GM20431 (cell line): Measurements from ENCODE around the gene OTUB2.

ENCODE experiments used
- in situ Hi-C: fragments of 300-500 bp; cut with MseI, MboI; formaldehyde crosslinking; loops from one replicate; pipeline ENCODE4 v1.15.0; 2020; ENCODE audit warnings: low sequenced_read_pairs; ENCODE audit not compliant: unreplicated experiment

The OTUB2 gene

DNA sequence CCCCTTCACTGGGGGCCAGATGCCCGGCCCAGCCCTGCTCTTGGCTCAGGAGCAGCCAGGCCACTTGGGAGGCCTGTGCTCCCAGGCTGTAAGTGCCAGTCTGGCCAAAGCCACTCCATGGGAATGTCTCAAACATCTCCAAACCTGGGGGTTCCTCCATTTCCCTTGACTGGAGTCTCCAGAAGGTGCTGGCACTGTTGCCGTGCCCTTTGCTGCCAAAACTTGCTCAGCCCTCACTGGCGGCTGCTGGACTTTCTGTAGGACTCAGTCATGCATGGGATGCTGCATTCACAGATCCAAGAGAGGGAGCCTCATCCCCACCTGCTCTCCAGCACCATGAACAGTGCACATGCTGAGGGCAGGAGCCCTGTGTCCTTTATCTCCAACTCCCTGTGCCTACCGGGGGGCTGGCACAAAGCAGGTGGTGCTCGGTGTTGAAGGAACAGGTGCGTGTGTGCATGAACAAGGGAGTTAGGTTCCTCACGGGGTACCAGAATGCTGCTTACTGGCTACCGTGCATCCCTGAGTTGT lies 9.6 kb upstream of the OTUB2 start:
- in situ Hi-C loops = no loop called here

- in situ Hi-C loops = no loop called here
Measured at GRCh38 chr14:94018308-94018707, 7.8 kb upstream of the OTUB2 start.

DNA sequence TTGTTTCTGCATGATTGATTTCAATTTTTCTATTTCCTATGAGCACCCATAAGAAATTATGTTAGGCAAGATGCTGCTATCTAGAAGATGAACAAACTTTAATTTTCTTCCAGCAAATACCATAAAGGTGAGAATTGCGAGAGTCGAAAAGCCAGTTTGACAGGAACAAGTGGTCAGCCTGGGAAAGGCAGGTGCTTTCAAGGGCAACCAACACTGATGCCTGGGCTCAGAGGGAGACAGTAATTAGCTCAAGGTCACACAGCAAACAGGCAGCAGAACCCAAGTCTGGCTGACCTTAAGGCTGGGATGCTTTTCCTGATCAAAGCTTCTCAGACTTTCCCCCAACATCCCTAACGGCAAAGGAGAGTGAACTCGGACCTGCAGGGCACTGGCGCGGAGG lies 6.8 kb upstream of the OTUB2 start:
- in situ Hi-C loops = no loop called here

- in situ Hi-C loops = no loop called here
Measured at GRCh38 chr14:94020267-94020666, 5.9 kb upstream of the OTUB2 start.

- in situ Hi-C loops = no loop called here
Measured at GRCh38 chr14:94021001-94021400, 5.1 kb upstream of the OTUB2 start.

- in situ Hi-C loops = no loop called here
Measured at GRCh38 chr14:94021416-94022157, 4.6 kb upstream of the OTUB2 start.

- in situ Hi-C loops = no loop called here
Measured at GRCh38 chr14:94022532-94023411, 3.4 kb upstream of the OTUB2 start.

DNA sequence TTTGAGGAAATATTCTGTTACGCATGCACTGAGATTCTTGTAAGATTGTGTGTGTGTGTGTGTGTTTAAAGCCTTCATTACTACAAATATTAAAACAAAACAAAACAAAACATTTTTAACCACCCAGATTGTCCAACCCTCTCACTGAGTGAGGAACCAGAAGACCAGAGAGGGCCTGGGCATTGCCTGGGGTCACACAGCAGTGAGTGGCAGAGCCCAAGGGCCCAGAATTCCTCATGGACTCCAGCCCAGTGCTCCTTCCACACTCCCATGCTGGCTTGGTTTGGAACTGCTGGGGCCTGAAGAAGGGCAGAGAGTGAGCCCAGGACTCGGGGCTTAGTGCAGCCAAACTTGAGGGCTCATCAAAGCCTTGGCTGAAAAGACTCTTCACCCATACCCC lies 1.6 kb upstream of the OTUB2 start:
- in situ Hi-C loops = no loop called here

GRCh38 chr14:94025720-94026119 lies 420 bp upstream of the OTUB2 start:
- in situ Hi-C loops = no loop called here

DNA sequence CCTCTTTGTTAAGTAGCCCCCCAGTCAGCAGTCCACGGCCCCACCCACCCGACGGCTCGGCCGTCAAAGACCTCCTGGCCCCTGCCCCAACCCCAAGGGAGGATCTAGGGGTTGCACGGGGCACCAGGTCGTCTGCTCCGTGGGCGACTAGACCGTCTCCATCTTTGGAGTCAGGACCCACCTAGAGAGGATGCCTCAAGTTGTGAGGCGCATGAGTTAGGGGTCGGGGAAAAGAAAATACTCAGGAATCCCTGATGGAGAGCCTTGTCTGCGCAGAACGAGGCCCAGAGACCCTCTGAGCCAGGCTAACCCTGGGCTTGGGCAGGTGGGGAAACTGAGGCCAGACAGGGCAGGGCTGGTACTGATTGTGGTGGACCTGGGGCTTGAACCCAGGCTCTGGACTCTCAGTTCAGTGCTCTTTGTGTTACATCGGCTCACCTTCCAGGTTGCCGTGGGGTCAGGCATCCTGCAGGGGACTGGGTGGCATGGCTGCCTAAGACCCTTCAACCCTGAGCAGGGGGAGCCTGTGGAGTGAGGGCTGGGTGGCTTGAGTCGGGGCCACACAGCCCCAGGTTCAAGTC lies 839 bp downstream of the OTUB2 start:
- in situ Hi-C loops = no loop called here

- in situ Hi-C loops = no loop called here
Measured at GRCh38 chr14:94027566-94028449, 1.7 kb downstream of the OTUB2 start.

DNA sequence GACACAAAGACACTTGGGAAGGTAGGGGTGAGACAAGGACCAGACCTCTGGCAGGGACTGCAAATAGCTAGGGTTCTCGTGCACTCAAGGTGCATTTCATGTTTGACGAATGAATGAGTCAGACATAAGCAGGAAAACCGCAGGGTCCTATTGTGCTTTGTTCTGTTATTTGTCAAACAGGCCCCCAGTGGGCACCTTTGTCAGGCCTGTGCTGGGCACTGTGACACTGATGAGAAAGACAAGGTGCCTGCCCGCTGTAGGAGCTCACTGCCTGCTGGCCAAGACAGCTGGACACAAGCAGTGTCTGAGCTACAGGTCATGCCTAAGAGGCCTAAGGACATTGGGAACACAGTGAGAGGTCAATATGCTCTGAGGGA lies 2.3 kb downstream of the OTUB2 start:
- in situ Hi-C loops = no loop called here

GRCh38 chr14:94029265-94029664 lies 3.1 kb downstream of the OTUB2 start:
- in situ Hi-C loops = no loop called here

DNA sequence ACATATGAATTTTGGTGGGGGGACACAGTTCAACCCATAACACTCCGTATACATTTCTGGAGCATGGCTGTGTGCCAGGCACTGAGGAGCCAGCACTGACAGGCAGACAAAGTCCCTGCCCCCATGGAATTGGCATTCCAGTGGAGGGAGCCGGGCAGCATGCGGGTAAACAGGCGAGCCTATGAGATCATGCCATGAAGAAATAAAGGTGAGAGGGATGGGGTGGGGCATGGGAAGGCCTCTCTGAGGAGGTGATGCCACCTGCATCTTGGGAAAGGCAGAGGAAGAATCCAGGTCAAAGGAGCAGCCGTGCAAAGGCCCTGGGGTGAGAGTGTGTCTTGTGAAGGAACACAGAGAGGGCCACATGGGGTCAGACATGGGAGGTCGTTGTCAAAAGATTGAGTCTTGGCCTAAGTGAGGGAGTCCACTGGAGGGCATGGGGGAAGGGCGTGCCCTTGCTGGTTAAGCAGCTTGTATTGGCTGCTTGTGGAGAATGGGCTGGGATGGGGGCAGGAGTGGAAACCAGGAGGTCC lies 3.6 kb downstream of the OTUB2 start:
- in situ Hi-C loops = no loop called here

DNA sequence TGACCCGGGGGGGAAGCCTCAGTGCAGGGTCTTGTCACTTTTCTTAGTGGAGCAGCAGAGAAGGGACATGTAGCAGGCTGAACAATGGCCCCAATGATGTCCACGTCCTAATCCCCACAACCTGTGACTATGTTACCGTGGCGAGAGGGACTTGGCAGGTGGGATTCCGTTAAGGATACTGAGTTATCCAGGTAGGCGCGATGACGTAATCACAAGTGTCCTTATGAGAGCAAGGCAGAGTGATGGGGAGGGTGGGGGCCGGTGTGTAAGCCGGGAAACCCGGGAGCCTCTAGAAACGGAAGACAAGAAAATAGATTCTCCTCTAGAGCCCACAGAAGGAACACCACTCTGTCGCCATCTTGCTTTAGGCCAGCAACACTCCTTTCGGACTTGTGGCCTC lies 4.4 kb downstream of the OTUB2 start:
- in situ Hi-C loops = no loop called here

- in situ Hi-C loops = no loop called here
Measured at GRCh38 chr14:94031161-94031882, 5.2 kb downstream of the OTUB2 start.

DNA sequence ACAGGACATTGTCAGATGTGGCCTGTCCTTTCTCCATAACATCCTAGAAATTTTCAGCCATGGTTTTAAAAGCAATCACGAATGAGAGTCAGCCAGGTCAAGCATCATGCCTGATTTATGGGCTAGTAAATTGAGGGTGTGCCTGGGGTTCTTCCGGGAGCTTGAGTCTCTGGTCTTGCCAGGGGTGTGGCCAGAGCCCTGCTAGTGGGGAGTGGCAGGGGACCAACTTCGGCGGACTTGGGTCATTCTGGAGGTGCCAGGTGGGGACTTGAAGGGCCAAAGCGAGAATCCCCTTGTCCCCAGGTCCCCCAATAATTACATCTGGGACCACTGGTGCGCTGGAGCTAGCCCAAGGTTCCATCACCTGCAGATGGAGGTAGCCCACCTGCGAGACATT lies 5.7 kb downstream of the OTUB2 start:
- in situ Hi-C loops = no loop called here

DNA sequence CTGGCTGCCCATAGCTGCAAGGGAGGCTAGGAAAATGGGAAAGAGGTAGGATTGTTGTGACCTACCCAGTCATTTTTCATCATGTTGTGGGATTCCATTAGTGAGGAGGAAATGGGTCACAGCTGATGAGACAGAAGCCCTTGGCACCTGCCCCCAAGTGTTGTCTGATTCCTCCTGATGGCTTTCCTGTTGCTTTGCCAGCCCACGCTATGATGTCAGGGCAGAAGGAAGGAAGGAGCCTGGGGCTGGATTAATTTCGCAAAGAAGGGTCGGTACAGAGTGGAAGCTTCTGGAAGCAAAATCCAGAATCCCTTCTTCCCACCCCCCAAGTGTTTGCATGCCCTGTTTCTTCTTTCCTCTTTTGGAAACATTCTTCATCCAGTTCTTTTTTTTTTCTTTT lies 8.7 kb downstream of the OTUB2 start:
- in situ Hi-C loops = no loop called here
